ENCODE results near the gene DNAI4. TPM values are rescaled to one million over a fixed set of nuclear protein-coding genes. Genes with fewer than 3 reads are reported as not detected.

The DNAI4 gene
- total and polyA plus RNA-seq, 10 donors, result 0.78 to 8.1 (median 4.9) TPM

DNA sequence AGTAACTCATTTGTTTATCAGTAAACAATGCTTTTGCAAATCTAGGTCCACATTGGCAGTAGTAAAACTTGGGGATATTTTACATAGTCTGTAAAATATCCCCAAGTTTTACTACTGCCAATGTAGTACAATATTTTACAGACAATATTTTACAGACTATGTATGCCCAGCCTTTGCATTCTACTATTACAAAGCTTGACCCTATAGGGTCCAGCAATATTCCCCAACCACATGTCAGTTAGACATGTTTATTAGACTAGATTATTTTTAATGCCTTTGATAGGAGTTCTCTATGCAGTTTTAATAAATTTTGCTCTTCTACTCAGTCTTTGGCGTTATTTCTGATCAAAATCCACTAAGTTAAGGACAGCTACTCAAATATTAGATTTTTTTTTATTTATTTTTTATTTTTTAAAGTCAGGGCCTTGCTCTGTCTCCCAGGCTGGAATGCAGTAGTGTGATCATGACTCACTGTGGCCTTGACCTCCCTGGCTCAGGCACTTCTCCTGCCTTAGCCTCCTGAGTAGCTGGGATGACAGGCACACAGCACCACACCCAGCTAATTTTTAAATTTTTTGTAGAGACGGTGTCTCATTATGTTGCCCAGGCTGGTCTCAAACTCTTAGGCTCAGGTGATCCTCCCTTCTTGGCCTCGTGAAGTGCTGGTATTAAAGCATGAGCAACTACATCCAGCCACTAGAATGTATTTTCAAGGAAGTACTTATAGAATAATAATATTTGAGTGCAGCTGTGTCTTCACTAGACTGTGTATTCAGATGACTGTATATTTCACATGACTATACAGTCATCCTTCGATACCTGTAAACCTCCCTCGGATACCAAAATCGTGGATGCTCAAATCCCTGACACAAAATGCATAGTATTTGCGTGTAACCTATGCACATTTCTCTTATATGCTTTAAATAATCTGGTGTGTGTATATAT is 19.9 kb upstream of the DNAI4 start:
- intact Hi-C loops (cut with DNase I; ENCODE audit: low total_unique reads), result no loop called here
- DNase-seq, result peak; percentile 68
- WGBS, 5 donors, result 91 to 93% (median 92%) methylated on average over 7 of the region's 7 CpGs
- peak overlapping the region in 5 of 8 donors; percentile 14 to 56 (median 25) for H3K27ac ChIP-seq
- peaks cover 4 to 93% (median 39%) of the 10 kb centered on the region in 6 donors for H3K4me1 ChIP-seq
- H3K27me3 ChIP-seq (replicated peaks in 1 of 7), result no peaks in the 10 kb centered on the region
- no peak overlapping the region for H3K4me3 ChIP-seq
- no peaks in the 10 kb centered on the region for H3K9me3 ChIP-seq
- H3K36me3 ChIP-seq, result peaks cover 0 to 88% (median 43%) of the 10 kb centered on the region in 6 donors
- TF ChIP-seq POLR2AphosphoS5 (IDR thresholded peaks at IDR 0.05) (peak in 1 of 3 donors; percentile 53), POLR2A (IDR thresholded peaks at IDR 0.05) (no peak)

DNA sequence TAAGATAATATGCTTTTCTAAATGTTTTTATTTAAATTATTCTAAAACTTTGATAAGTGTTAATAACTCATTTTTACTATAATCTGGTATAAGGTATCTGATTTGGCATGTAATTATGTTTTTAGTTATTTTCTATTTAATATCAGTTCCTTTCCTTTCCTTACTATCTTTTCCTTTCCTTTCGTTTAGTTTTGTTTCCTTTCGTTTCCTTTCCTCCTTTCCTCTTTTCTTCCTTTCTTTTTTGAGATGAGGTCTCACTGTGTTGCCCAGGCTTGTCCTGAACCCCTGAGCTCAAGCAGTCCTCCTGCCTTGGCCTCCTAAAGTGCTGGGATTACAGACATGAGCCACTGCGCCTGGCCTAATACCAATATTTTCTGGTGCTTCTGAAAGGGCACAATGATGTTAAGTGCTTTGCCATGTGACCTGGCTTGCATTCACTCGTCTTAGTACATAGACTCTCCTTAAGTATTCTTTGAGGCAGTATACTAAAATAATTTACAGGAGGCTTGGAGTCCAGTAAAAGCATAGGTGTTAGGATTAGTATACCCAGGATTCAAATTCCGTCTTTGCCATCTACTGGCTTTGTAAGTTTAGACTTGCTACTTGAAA is 18.8 kb upstream of the DNAI4 start:
- no peak for DNase-seq
- H3K27ac ChIP-seq, result peak overlapping the region in 2 of 8 donors; percentile 12 to 14

DNA sequence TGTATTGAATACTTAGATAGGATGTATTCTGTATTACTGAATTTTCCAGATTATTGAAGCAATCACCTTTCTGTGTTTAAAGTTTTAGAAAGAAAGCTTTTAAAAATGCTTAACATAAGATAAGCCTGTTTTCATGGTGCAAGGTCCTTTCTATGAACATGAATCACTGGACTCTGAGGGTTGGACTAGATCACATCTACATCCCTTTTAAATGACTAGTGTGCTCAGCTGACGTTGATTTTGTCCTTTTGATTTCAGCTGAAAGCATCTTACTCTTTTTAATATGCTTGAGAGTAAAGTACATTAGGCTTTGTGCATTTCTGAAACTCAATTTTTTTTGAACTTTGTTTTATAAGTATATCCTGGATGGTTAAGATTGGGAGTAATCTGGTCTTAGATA is 16.3 kb upstream of the DNAI4 start:
- DNase-seq, result no peak
- TF ChIP-seq, protein P1, sequence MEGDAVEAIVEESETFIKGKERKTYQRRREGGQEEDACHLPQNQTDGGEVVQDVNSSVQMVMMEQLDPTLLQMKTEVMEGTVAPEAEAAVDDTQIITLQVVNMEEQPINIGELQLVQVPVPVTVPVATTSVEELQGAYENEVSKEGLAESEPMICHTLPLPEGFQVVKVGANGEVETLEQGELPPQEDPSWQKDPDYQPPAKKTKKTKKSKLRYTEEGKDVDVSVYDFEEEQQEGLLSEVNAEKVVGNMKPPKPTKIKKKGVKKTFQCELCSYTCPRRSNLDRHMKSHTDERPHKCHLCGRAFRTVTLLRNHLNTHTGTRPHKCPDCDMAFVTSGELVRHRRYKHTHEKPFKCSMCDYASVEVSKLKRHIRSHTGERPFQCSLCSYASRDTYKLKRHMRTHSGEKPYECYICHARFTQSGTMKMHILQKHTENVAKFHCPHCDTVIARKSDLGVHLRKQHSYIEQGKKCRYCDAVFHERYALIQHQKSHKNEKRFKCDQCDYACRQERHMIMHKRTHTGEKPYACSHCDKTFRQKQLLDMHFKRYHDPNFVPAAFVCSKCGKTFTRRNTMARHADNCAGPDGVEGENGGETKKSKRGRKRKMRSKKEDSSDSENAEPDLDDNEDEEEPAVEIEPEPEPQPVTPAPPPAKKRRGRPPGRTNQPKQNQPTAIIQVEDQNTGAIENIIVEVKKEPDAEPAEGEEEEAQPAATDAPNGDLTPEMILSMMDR (IDR thresholded peaks at IDR 0.05 in 8 of 11, conservative IDR thresholded peaks at IDR 0.05 in 3 of 11), result no peak
- TF ChIP-seq POLR2AphosphoS5 (IDR thresholded peaks at IDR 0.05), result no peak
- TF ChIP-seq POLR2A (IDR thresholded peaks at IDR 0.05), result no peak
- Histone ChIP-seq H3K27me3 (replicated peaks in 1 of 7) (no peaks in the 10 kb centered on the region), H3K4me3 (no peak overlapping the region), H3K27ac (no peak overlapping the region), H3K36me3 (peaks cover 0 to 52% (median 16%) of the 10 kb centered on the region in 6 donors), H3K9me3 (no peaks in the 10 kb centered on the region), H3K4me1 (peaks cover 7 to 99% (median 61%) of the 10 kb centered on the region in 6 donors)
- 89 to 97% (median 96%) methylated on average over 1 of the region's 1 CpG for WGBS, 5 donors
- intact Hi-C loops (cut with DNase I; ENCODE audit: low total_unique reads), result no loop called here

More for the DNA sequence above, 18.8 kb upstream of the DNAI4 start:
- Histone ChIP-seq H3K9me3 (no peaks in the 10 kb centered on the region), H3K4me3 (no peak overlapping the region), H3K36me3 (peaks cover 0 to 77% (median 37%) of the 10 kb centered on the region in 6 donors), H3K27me3 (replicated peaks in 1 of 7) (no peaks in the 10 kb centered on the region), H3K4me1 (peaks cover 5 to 95% (median 50%) of the 10 kb centered on the region in 6 donors)
- 74 to 87% (median 77%) methylated on average over 5 of the region's 5 CpGs for WGBS, 5 donors
- intact Hi-C loops (cut with DNase I; ENCODE audit: low total_unique reads), result no loop called here
- no peak for TF ChIP-seq POLR2AphosphoS5 (IDR thresholded peaks at IDR 0.05)
- TF ChIP-seq, protein P1 (IDR thresholded peaks at IDR 0.05 in 8 of 11, conservative IDR thresholded peaks at IDR 0.05 in 3 of 11), result no peak
- no peak for TF ChIP-seq POLR2A (IDR thresholded peaks at IDR 0.05)

DNA sequence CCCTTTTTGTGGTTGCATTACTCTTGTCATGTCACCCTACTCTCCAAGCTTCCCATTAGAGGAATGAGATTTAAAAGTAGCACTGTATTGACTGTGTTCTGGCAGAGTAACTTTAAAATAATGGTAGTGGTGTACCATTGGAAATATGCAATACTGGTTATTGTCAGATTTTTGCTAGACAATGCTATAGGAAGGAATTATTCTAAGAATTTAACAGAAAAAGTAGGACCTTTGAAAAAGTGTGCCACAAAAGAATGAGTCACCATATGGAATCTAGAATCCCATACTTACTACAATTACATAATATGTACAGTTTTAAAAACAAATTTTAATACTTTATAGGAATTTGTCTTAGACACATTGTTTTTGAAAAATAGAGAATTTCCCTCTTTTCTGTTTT is 14.0 kb upstream of the DNAI4 start:
- peaks cover 0 to 32% (median 9%) of the 10 kb centered on the region in 6 donors for H3K36me3 ChIP-seq
- no peaks in the 10 kb centered on the region for H3K27me3 ChIP-seq (replicated peaks in 1 of 7)
- H3K4me3 ChIP-seq, result no peak overlapping the region
- intact Hi-C loops (cut with DNase I; ENCODE audit: low total_unique reads), result no loop called here
- H3K27ac ChIP-seq, result no peak overlapping the region
- no peaks in the 10 kb centered on the region for H3K9me3 ChIP-seq
- TF ChIP-seq, protein P1 (IDR thresholded peaks at IDR 0.05 in 8 of 11, conservative IDR thresholded peaks at IDR 0.05 in 3 of 11), result no peak
- TF ChIP-seq POLR2A (IDR thresholded peaks at IDR 0.05) (no peak), POLR2AphosphoS5 (IDR thresholded peaks at IDR 0.05) (no peak)
- DNase-seq, result no peak
- H3K4me1 ChIP-seq, result peaks cover 3 to 99% (median 70%) of the 10 kb centered on the region in 6 donors

Data from spleen (tissue), 11 donors.